Naive thymus-derived CD4-positive, alpha-beta T cell (primary cell): Measurements from ENCODE around the gene DQX1. TPM values are rescaled to one million over a fixed set of nuclear protein-coding genes. Genes with fewer than 3 reads are reported as not detected.
"Not testable (repeated sequence)": the region's sequence is repeated elsewhere in the genome, so short reads cannot be mapped to it uniquely, and the experiment has no call there.

Source experiments
- ATAC-seq: fragments of 150-1000 bp; cut with Tn5 transposase; 2 replicates; pipeline ENCODE4 v1.10.0; 2021; ENCODE audit warnings: mild to moderate bottlenecking, moderate library complexity
- CTCF ChIA-PET: fragments of 350-600 bp; sonication (Branson Sonifier 250); formaldehyde crosslinking; loops from one replicate; lab custom pipeline; 2021; ENCODE audit warnings: antibody characterized with exemption; lab: Charles Lee
- POLR2A ChIA-PET: fragments of 350-600 bp; sonication (Branson Sonifier 250); formaldehyde crosslinking; loops from one replicate; lab custom pipeline; 2021; ENCODE audit warnings: antibody characterized with exemption, inconsistent platforms; lab: Charles Lee
- DNase-seq, 9 donors: peaks; one replicate each; pipeline versions ENCODE4 v3.0.0 to v3.0.0-alpha.2; 2020 to 2022; ENCODE audit warnings: mixed read lengths in 1 of 9
- H3K27ac ChIP-seq: one replicate; pipeline ENCODE4 v1.7.0; 2013; ENCODE audit warnings: mild to moderate bottlenecking, low read depth, low read length, moderate library complexity
- H3K27me3 ChIP-seq, 2 donors: one replicate each; pipeline ENCODE4 v1.7.0; 2013; ENCODE audit warnings: low read length in 2 of 2, mild to moderate bottlenecking in 2 of 2, moderate library complexity in 2 of 2; ENCODE audit not compliant: control insufficient read depth in 2 of 2, insufficient read depth in 2 of 2
- H3K36me3 ChIP-seq, 3 experiments: 1 replicate in 2 of 3; 2 replicates in 1 of 3; pipeline ENCODE4 v1.7.0; 2013; ENCODE audit warnings: low read length in 3 of 3, mild to moderate bottlenecking in 3 of 3, moderate library complexity in 1 of 3; ENCODE audit not compliant: insufficient read depth in 3 of 3, control insufficient read depth in 2 of 3
- H3K4me1 ChIP-seq, 2 donors: one replicate each; pipeline ENCODE4 v1.7.0; 2013; ENCODE audit warnings: low read length in 2 of 2, mild to moderate bottlenecking in 2 of 2, moderate library complexity in 1 of 2; ENCODE audit not compliant: control insufficient read depth in 2 of 2, insufficient read depth in 2 of 2
- H3K4me3 ChIP-seq: 2 replicates; pipeline ENCODE4 v1.7.0; 2013; ENCODE audit warnings: mild to moderate bottlenecking, low read length
- H3K9me3 ChIP-seq, 3 experiments: 1 replicate in 2 of 3; 2 replicates in 1 of 3; pipeline ENCODE4 v1.7.0; 2013; ENCODE audit warnings: low read length in 3 of 3; ENCODE audit not compliant: control insufficient read depth in 2 of 3
- H3K27ac Mint-ChIP-seq, 9 donors: one replicate each; pipeline ENCODE4 v1.8.0; 2020 to 2022; ENCODE audit warnings: mixed read lengths in 9 of 9, mild to moderate bottlenecking in 8 of 9, moderate library complexity in 5 of 9, inconsistent platforms in 2 of 9
- H3K27me3 Mint-ChIP-seq, 5 donors: one replicate each; pipeline ENCODE4 v1.8.0; 2021 to 2022; ENCODE audit warnings: mixed read lengths in 5 of 5, mild to moderate bottlenecking in 1 of 5
- H3K36me3 Mint-ChIP-seq, 5 donors: one replicate each; pipeline ENCODE4 v1.8.0; 2020 to 2022; ENCODE audit warnings: mixed read lengths in 5 of 5, mild to moderate bottlenecking in 3 of 5, inconsistent platforms in 1 of 5
- H3K4me1 Mint-ChIP-seq, 7 donors: one replicate each; pipeline ENCODE4 v1.8.0; 2020 to 2022; ENCODE audit warnings: mixed read lengths in 7 of 7, mild to moderate bottlenecking in 3 of 7, inconsistent platforms in 1 of 7
- H3K4me3 Mint-ChIP-seq, 10 donors: one replicate each; pipeline ENCODE4 v1.8.0; 2020 to 2022; ENCODE audit warnings: mild to moderate bottlenecking in 10 of 10, mixed read lengths in 10 of 10, moderate library complexity in 6 of 10, inconsistent platforms in 2 of 10
- H3K9me3 Mint-ChIP-seq, 11 donors: one replicate each; pipeline ENCODE4 v1.8.0; 2020 to 2022; ENCODE audit warnings: mixed read lengths in 11 of 11, mild to moderate bottlenecking in 4 of 11, inconsistent platforms in 1 of 11, moderate library complexity in 1 of 11
- intact Hi-C, 2 donors: fragments of 100-400 bp; cut with micrococcal nuclease; formaldehyde crosslinking; loops; one replicate each; pipeline ENCODE4 v1.15.1; 2023
- polyA plus RNA-seq, 2 donors: library from polyadenylated mRNA; unstranded; fragments of 300-500 nt; fragmentation: Illumina TruSeq; gene quantifications; one replicate each; pipeline ENCODE4 v1.2.3, GENCODE V29; 2021
- total RNA-seq, 6 experiments: library from RNA in 5 of 6; stranded (reverse) in 5 of 6; gene quantifications; 1 replicate in 5 of 6; 2 replicates in 1 of 6; pipeline ENCODE4 v1.2.3 and lab custom pipeline; 2021 to 2026

DQX1 gene
- total and polyA plus RNA-seq, 7 experiments from 2014 or later = 0.13 to 0.95 (median 0.59) TPM; not detected in 2

- CTCF ChIA-PET = not testable (repeated sequence)
Observed at GRCh38 chr2:74561022-74561421, 35.0 kb upstream of the DQX1 start.

GRCh38 chr2:74560591-74560990 is 34.6 kb upstream of the DQX1 start:
- H3K27ac Mint-ChIP-seq = peak overlapping the region in 1 of 9 donors; percentile 31
- ChIA-PET POLR2A (no interaction called here), CTCF (interaction anchor here (0.6 to 1.0 kb wide), 2 partner anchors 26 to 157 kb away, joined by 3 read pairs; no protein-coding TSS in a partner anchor)
- H3K4me3 Mint-ChIP-seq = no peak overlapping the region
- no peaks in the 10 kb centered on the region for H3K9me3 Mint-ChIP-seq
- Histone ChIP-seq H3K9me3 (no peaks in the 10 kb centered on the region), H3K4me3 (no peak overlapping the region), H3K4me1 (peaks cover under 1 to 4% of the 10 kb centered on the region in 2 donors), H3K27ac (no peak overlapping the region), H3K27me3 (no peaks in the 10 kb centered on the region), H3K36me3 (no peaks in the 10 kb centered on the region)
- H3K27me3 Mint-ChIP-seq = peaks cover 0 to 19% (median 13%) of the 10 kb centered on the region in 5 donors
- intact Hi-C loops = no loop called here
- H3K36me3 Mint-ChIP-seq = peaks cover 0 to 4% (median 0%) of the 10 kb centered on the region in 5 donors
- peaks cover 0 to 47% (median 7%) of the 10 kb centered on the region in 7 donors for H3K4me1 Mint-ChIP-seq
- ATAC-seq = no peak
- no peak for DNase-seq

More at GRCh38 chr2:74561022-74561421, 35.0 kb upstream of the DQX1 start:
- DNase-seq, H3K36me3 ChIP-seq, ATAC-seq, H3K4me3 Mint-ChIP-seq, H3K27me3 ChIP-seq, H3K4me3 ChIP-seq, H3K9me3 Mint-ChIP-seq, H3K27ac ChIP-seq, H3K36me3 Mint-ChIP-seq, H3K9me3 ChIP-seq, H3K27ac Mint-ChIP-seq, intact Hi-C loops, POLR2A ChIA-PET, H3K4me1 ChIP-seq: not testable (repeated sequence)
- peaks cover 0 to 50% (median 4%) of the 10 kb centered on the region in 7 donors for H3K4me1 Mint-ChIP-seq
- peaks cover 0 to 19% (median 13%) of the 10 kb centered on the region in 5 donors for H3K27me3 Mint-ChIP-seq

- Histone ChIP-seq H3K36me3 (no peaks in the 10 kb centered on the region), H3K27me3 (no peaks in the 10 kb centered on the region), H3K4me3 (no peak overlapping the region), H3K4me1 (peaks cover 4 to 8% of the 10 kb centered on the region in 2 donors), H3K9me3 (no peaks in the 10 kb centered on the region), H3K27ac (no peak overlapping the region)
- ChIA-PET POLR2A (interaction anchor here (1.1 kb wide), 1 partner anchor 21 kb away, joined by 3 read pairs; no protein-coding TSS in a partner anchor), CTCF (interaction anchor here (0.6 to 1.0 kb wide), 3 partner anchors 27 to 156 kb away, joined by 3 read pairs; no protein-coding TSS in a partner anchor)
- intact Hi-C loops = loop anchor here in 1 of 2 donors (1.0 to 10.0 kb wide), 2 partner anchors 26 to 1175 kb away; partner anchors contain the start of gene ALMS1
- Mint-ChIP-seq H3K9me3 (no peaks in the 10 kb centered on the region), H3K36me3 (peaks cover 0 to 4% (median 0%) of the 10 kb centered on the region in 5 donors), H3K4me1 (peaks cover 0 to 47% (median 12%) of the 10 kb centered on the region in 7 donors), H3K27me3 (peaks cover 0 to 19% (median 13%) of the 10 kb centered on the region in 5 donors), H3K4me3 (no peak overlapping the region), H3K27ac (no peak overlapping the region)
- ATAC-seq = no peak
- no peak for DNase-seq
Observed at GRCh38 chr2:74559912-74560311, 33.9 kb upstream of the DQX1 start.

- no peaks in the 10 kb centered on the region for H3K27me3 ChIP-seq
- ATAC-seq (no peak), DNase-seq (no peak)
- no peak overlapping the region for H3K4me3 ChIP-seq
- peaks cover 0 to 43% (median 12%) of the 10 kb centered on the region in 7 donors for H3K4me1 Mint-ChIP-seq
- H3K9me3 Mint-ChIP-seq = no peaks in the 10 kb centered on the region
- H3K36me3 Mint-ChIP-seq = peaks cover 0 to 4% (median 0%) of the 10 kb centered on the region in 5 donors
- H3K36me3 ChIP-seq = peaks cover 0 to 3% (median 0%) of the 10 kb centered on the region in 3 experiments
- no peak overlapping the region for H3K27ac ChIP-seq
- H3K27me3 Mint-ChIP-seq = peaks cover 0 to 19% (median 13%) of the 10 kb centered on the region in 5 donors
- H3K4me3 Mint-ChIP-seq = no peak overlapping the region
- POLR2A ChIA-PET = interaction anchor here (0.7 to 1.6 kb wide), 5 partner anchors 9 to 348 kb away, joined by 3 to 6 read pairs (median 4); partner anchors contain the start of genes AUP1 and HTRA2
- intact Hi-C loops = loop anchor here in 1 of 2 donors (1.0 to 10.0 kb wide), 2 partner anchors 28 to 1174 kb away; partner anchors contain the start of gene ALMS1
- no peaks in the 10 kb centered on the region for H3K9me3 ChIP-seq
- no peak overlapping the region for H3K27ac Mint-ChIP-seq
- CTCF ChIA-PET = interaction anchor here (2.0 kb wide), 1 partner anchor 76 kb away, joined by 5 read pairs; the partner anchor contains the start of genes CCDC142 and TTC31
- H3K4me1 ChIP-seq = peaks cover 7 to 10% of the 10 kb centered on the region in 2 donors
Observed at GRCh38 chr2:74558284-74559230, 32.5 kb upstream of the DQX1 start.

GRCh38 chr2:74556831-74557370 is 30.9 kb upstream of the DQX1 start:
- DNase-seq = no peak
- H3K9me3 ChIP-seq = no peaks in the 10 kb centered on the region
- intact Hi-C loops = loop anchor here in 1 of 2 donors (10.0 kb wide), 1 partner anchor 1172 kb away; the partner anchor contains the start of gene ALMS1
- peaks cover 0 to 3% (median 0%) of the 10 kb centered on the region in 3 experiments for H3K36me3 ChIP-seq
- ChIA-PET POLR2A (interaction anchor here (1.2 kb wide), 1 partner anchor 27 kb away, joined by 4 read pairs; the partner anchor contains the start of genes AUP1 and HTRA2), CTCF (interaction anchor here (0.7 to 2.0 kb wide), 2 partner anchors 31 to 74 kb away, joined by 3 to 5 read pairs; partner anchors contain the start of genes CCDC142 and TTC31)
- H3K27me3 Mint-ChIP-seq = peaks cover 0 to 14% (median 5%) of the 10 kb centered on the region in 5 donors
- H3K27me3 ChIP-seq = no peaks in the 10 kb centered on the region
- H3K9me3 Mint-ChIP-seq = no peaks in the 10 kb centered on the region
- peaks cover 0 to 4% (median 0%) of the 10 kb centered on the region in 5 donors for H3K36me3 Mint-ChIP-seq
- peaks cover 9 to 41% (median 18%) of the 10 kb centered on the region in 7 donors for H3K4me1 Mint-ChIP-seq
- ATAC-seq = no peak
- peak overlapping the region in 4 of 10 donors; percentile 13 to 93 (median 66) for H3K4me3 Mint-ChIP-seq
- H3K27ac ChIP-seq = no peak overlapping the region
- peaks cover 7 to 10% of the 10 kb centered on the region in 2 donors for H3K4me1 ChIP-seq
- H3K27ac Mint-ChIP-seq = peak overlapping the region in 4 of 9 donors; percentile 28 to 74 (median 50)
- no peak overlapping the region for H3K4me3 ChIP-seq
